ENCODE measurements around the gene PCGF5. TPM values are rescaled to one million over a fixed set of nuclear protein-coding genes. Genes with fewer than 3 reads are reported as not detected.
"Not testable (repeated sequence)": the region's sequence is repeated elsewhere in the genome, so short reads cannot be mapped to it uniquely, and the experiment has no call there.

Gene PCGF5
- total and polyA plus RNA-seq, 4 donors: 17.1 to 48.7 (median 24.9) TPM

DNA sequence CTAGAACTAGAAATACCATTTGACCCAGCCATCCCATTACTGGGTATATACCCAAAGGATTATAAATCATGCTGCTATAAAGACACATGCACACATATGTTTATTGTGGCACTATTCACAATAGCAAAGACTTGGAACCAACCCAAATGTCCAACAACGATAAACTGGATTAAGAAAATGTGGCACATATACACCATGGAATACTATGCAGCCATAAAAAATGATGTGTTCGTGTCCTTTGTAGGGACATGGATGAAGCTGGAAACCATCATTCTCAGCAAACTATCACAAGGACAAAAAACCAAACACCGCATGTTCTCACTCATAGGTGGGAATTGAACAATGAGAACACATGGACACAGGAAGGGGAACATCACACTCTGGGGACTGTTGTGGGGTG is 40.0 kb downstream of the PCGF5 start:
- not testable (repeated sequence) for H3K9me3 ChIP-seq (ENCODE audit: control insufficient read depth, insufficient read depth, low read length); H3K4me1 ChIP-seq (ENCODE audit: control insufficient read depth, insufficient read depth, low read length); H3K4me3 ChIP-seq (ENCODE audit: low read depth, low read length); H3K27me3 ChIP-seq (ENCODE audit: control insufficient read depth, insufficient read depth, low read length); H3K27ac ChIP-seq (ENCODE audit: low read depth, low read length); DNase-seq (ENCODE audit: low read depth in 4 of 6, low spot score in 6 of 6); H3K36me3 ChIP-seq (ENCODE audit: control insufficient read depth, insufficient read depth, low read length)
- WGBS (ENCODE audit: insufficient coverage): no CpG with 5 or more reads among the region's 3 CpGs

DNA sequence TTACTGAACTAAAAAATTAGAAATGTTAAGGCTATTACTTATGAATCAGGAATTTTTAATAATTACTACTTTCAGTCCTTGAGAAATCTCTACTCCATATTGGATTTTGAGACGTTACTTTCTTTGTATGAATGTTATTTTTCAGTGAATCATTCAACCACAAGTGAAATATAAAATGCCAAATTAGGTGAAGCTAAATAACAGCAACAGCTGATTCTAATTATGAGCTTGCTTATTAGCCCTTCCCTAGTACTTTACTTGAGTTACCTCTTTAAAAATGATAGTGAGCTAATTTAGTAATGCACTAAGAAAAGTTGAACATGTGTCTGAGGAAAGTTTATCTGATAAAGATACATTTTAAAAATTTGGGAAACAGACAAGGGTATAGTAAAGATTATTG is 51.4 kb downstream of the PCGF5 start:
- WGBS (ENCODE audit: insufficient coverage): no CpG with 5 or more reads among the region's 1 CpG
- no peak overlapping the region for H3K4me3 ChIP-seq (ENCODE audit: low read depth, low read length)
- H3K27ac ChIP-seq (ENCODE audit: low read depth, low read length): no peak overlapping the region
- H3K36me3 ChIP-seq (ENCODE audit: control insufficient read depth, insufficient read depth, low read length): no peaks in the 10 kb centered on the region
- no peaks in the 10 kb centered on the region for H3K9me3 ChIP-seq (ENCODE audit: control insufficient read depth, insufficient read depth, low read length)
- DNase-seq (ENCODE audit: low read depth in 4 of 6, low spot score in 6 of 6): no peak
- H3K4me1 ChIP-seq (ENCODE audit: control insufficient read depth, insufficient read depth, low read length): no peaks in the 10 kb centered on the region
- no peaks in the 10 kb centered on the region for H3K27me3 ChIP-seq (ENCODE audit: control insufficient read depth, insufficient read depth, low read length)

DNA sequence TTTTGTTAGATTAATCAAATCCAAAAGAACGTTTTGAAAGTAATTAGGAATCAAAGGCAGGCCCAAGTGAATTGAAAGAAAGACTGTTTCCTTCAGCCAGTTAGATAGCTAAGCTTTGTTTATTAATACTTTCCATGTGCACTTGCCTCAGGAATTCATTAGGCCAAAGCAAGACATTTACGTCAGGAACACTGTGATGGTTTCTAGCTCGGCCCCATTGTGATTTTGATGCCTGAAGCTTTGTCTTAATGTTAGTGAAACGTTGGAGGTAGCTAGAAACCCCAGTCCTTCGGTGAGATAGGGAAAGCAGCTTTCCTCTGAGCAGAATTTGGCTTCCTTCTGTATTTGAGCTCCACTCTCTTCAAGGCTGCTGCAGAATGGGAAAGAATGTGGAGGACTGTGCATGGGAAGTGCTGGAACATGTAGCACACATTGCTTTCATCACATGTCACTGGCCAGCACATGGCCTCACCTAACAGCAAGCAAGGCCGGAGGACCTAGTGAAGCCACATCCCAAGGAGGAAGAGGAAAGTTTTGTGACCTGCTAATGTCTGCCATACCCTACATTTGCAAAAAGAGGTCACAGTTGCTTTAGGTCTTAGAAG is 64.1 kb downstream of the PCGF5 start:
- H3K9me3 ChIP-seq (ENCODE audit: control insufficient read depth, insufficient read depth, low read length): no peaks in the 10 kb centered on the region
- H3K27me3 ChIP-seq (ENCODE audit: control insufficient read depth, insufficient read depth, low read length): no peaks in the 10 kb centered on the region
- WGBS (ENCODE audit: insufficient coverage): 54% methylated on average over 3 of the region's 6 CpGs
- no peak overlapping the region for H3K4me3 ChIP-seq (ENCODE audit: low read depth, low read length)
- no peak overlapping the region for H3K27ac ChIP-seq (ENCODE audit: low read depth, low read length)
- no peaks in the 10 kb centered on the region for H3K4me1 ChIP-seq (ENCODE audit: control insufficient read depth, insufficient read depth, low read length)
- DNase-seq (ENCODE audit: low read depth in 4 of 6, low spot score in 6 of 6): peak in 1 of 6 donors; percentile 4
- H3K36me3 ChIP-seq (ENCODE audit: control insufficient read depth, insufficient read depth, low read length): no peaks in the 10 kb centered on the region

DNA sequence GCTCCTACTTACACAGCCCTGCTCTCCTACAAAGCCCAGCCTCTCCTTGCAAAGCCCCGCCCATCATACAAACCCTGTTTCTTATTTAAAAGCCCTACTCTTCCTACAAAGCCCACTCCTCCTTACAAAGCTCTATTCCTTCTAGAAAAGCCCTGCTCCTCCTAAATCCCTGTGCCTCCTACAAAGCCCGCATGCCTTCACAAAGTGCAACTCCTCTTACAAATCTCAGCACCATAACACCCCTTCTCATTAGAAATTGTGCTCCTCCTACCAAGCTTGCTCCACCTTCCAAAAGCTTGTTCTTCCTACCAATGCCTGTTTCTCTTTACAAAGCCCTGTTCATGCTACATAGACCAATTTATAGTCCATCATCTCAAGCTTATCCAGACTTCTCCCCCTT is 66.1 kb downstream of the PCGF5 start:
- no peak for DNase-seq (ENCODE audit: low read depth in 4 of 6, low spot score in 6 of 6)
- WGBS (ENCODE audit: insufficient coverage): 89% methylated on average over 2 of the region's 2 CpGs
- no peaks in the 10 kb centered on the region for H3K9me3 ChIP-seq (ENCODE audit: control insufficient read depth, insufficient read depth, low read length)
- H3K4me1 ChIP-seq (ENCODE audit: control insufficient read depth, insufficient read depth, low read length): no peaks in the 10 kb centered on the region
- no peak overlapping the region for H3K4me3 ChIP-seq (ENCODE audit: low read depth, low read length)
- no peaks in the 10 kb centered on the region for H3K36me3 ChIP-seq (ENCODE audit: control insufficient read depth, insufficient read depth, low read length)
- no peaks in the 10 kb centered on the region for H3K27me3 ChIP-seq (ENCODE audit: control insufficient read depth, insufficient read depth, low read length)
- H3K27ac ChIP-seq (ENCODE audit: low read depth, low read length): no peak overlapping the region

DNA sequence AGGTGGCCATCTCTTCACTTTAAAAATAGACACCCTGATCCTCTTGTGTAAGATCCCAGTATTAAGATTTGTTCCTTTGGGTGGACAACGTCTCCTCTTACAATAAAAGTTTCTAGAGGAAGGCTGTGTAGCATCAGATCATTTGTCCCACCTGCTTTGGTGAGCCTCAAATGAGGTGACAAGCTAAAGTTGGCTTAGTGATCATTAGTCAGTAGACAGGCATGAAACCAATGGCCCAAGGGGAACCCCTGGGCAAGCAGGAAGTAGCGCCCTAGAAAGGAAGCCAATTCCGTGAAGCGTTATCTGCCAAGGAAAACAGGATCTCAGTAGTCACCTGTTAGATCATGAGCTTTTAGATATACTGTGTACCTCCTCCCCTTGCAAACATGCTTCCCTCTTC is 66.8 kb downstream of the PCGF5 start:
- Histone ChIP-seq H3K27ac (ENCODE audit: low read depth, low read length) (no peak overlapping the region), H3K27me3 (ENCODE audit: control insufficient read depth, insufficient read depth, low read length) (no peaks in the 10 kb centered on the region), H3K9me3 (ENCODE audit: control insufficient read depth, insufficient read depth, low read length) (no peaks in the 10 kb centered on the region), H3K4me1 (ENCODE audit: control insufficient read depth, insufficient read depth, low read length) (no peaks in the 10 kb centered on the region), H3K36me3 (ENCODE audit: control insufficient read depth, insufficient read depth, low read length) (no peaks in the 10 kb centered on the region), H3K4me3 (ENCODE audit: low read depth, low read length) (no peak overlapping the region)
- DNase-seq (ENCODE audit: low read depth in 4 of 6, low spot score in 6 of 6): no peak
- WGBS (ENCODE audit: insufficient coverage): 84% methylated on average over 3 of the region's 4 CpGs

DNA sequence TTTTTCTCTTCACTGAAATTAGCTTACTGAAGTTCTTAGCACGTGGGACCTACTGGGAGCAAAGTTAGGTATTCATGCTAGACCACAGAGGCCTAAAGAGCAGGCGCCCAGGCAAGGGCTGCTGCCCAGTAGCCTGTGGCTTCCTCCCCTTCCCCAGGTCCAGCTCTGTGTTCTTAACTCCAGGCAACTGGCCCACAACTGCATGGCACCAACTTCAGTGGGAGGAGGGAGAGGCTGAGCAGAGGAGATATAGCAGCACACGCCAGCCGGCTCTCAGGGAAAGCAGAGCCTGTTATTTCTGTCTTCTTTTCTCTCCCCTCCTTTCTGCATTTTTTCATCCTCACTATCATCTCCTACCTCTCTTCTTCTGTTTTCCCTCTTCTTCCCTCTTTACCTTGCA is 67.4 kb downstream of the PCGF5 start:
- H3K27me3 ChIP-seq (ENCODE audit: control insufficient read depth, insufficient read depth, low read length): no peaks in the 10 kb centered on the region
- DNase-seq (ENCODE audit: low read depth in 4 of 6, low spot score in 6 of 6): no peak
- 81% methylated on average over 2 of the region's 4 CpGs for WGBS (ENCODE audit: insufficient coverage)
- H3K36me3 ChIP-seq (ENCODE audit: control insufficient read depth, insufficient read depth, low read length): no peaks in the 10 kb centered on the region
- no peaks in the 10 kb centered on the region for H3K9me3 ChIP-seq (ENCODE audit: control insufficient read depth, insufficient read depth, low read length)
- H3K4me1 ChIP-seq (ENCODE audit: control insufficient read depth, insufficient read depth, low read length): no peaks in the 10 kb centered on the region
- H3K4me3 ChIP-seq (ENCODE audit: low read depth, low read length): no peak overlapping the region
- no peak overlapping the region for H3K27ac ChIP-seq (ENCODE audit: low read depth, low read length)

DNA sequence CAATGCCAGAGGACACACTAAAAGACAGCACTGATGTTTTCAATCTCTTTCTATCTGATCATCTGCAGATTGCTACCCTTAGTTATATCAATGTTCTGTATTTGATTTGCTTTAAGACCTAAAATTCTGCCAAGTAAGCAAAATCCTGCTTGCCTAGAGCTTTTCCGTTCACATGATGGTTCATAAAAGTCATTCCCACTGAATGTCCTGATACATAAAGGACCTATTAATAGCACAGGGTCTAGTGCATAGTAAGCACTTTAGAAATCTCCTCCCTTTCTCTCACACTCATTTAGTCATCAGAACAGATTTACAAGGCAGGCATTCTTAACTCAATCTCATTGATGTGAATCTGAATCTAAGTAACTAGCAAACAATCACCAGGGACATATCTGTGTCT is 68.8 kb downstream of the PCGF5 start:
- H3K9me3 ChIP-seq (ENCODE audit: control insufficient read depth, insufficient read depth, low read length): no peaks in the 10 kb centered on the region
- DNase-seq (ENCODE audit: low read depth in 4 of 6, low spot score in 6 of 6): peak in 1 of 6 donors; percentile 38
- no peaks in the 10 kb centered on the region for H3K36me3 ChIP-seq (ENCODE audit: control insufficient read depth, insufficient read depth, low read length)
- H3K27me3 ChIP-seq (ENCODE audit: control insufficient read depth, insufficient read depth, low read length): no peaks in the 10 kb centered on the region
- H3K27ac ChIP-seq (ENCODE audit: low read depth, low read length): no peak overlapping the region
- WGBS (ENCODE audit: insufficient coverage): 57% methylated on average over 1 of the region's 1 CpG
- H3K4me3 ChIP-seq (ENCODE audit: low read depth, low read length): no peak overlapping the region
- no peaks in the 10 kb centered on the region for H3K4me1 ChIP-seq (ENCODE audit: control insufficient read depth, insufficient read depth, low read length)

DNA sequence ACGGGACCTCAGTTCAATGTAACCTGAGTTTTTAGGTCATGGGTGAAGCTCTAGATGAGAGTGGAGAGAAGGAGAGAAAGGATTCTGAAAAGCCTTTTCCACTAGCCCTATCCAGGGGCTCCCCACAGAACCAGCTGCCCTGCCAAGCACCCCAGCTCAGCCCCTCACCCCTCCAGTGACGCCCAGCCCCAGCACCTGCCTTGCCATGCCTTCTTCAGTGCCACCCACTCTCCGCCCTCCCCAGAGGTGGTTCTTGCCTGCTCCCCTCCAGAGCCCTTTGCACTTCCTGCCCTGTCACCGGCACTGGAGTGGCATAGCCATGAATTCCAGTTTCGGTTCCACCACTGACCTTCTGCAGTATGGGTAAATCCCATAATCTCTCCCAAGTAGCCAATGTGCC is 70.1 kb downstream of the PCGF5 start:
- H3K4me1 ChIP-seq (ENCODE audit: control insufficient read depth, insufficient read depth, low read length): no peaks in the 10 kb centered on the region
- no peaks in the 10 kb centered on the region for H3K9me3 ChIP-seq (ENCODE audit: control insufficient read depth, insufficient read depth, low read length)
- H3K4me3 ChIP-seq (ENCODE audit: low read depth, low read length): no peak overlapping the region
- no peak overlapping the region for H3K27ac ChIP-seq (ENCODE audit: low read depth, low read length)
- 93% methylated on average over 5 of the region's 5 CpGs for WGBS (ENCODE audit: insufficient coverage)
- no peaks in the 10 kb centered on the region for H3K27me3 ChIP-seq (ENCODE audit: control insufficient read depth, insufficient read depth, low read length)
- no peaks in the 10 kb centered on the region for H3K36me3 ChIP-seq (ENCODE audit: control insufficient read depth, insufficient read depth, low read length)
- no peak for DNase-seq (ENCODE audit: low read depth in 4 of 6, low spot score in 6 of 6)

DNA sequence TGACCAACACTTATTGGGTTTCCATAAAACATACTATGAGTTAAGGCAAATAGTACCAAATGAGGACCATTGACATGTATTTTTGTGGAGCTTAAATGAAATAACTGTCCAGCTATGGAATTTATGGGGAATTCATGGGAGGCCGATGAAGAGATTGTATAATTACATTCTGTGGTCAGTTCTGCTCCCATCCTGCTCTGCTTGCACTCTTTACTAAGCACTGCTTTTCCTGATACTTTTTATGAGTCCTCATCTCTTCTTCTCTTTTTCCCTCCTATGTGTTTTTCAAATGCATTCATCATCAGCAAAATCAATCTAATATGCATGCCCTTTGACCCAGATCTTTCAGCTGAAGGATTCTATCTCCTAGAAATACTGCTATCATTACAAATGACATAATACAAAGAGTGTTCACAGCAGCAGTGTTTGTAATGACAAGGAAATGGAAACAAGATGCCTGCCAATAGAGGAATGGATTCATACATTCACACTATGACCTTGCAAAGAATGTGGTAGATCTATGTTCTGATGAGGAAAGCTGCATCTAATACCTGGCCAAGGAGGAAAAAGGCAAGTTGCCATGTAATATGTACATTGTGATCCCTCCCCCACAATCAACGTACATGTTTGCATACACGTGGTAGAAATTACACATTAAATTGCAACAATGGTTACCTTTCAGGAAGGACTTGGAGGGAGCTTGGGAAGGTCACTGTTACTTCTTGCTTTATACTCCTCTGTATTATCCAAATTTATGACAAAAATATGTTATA is 73.9 kb downstream of the PCGF5 start:
- Histone ChIP-seq H3K27ac (ENCODE audit: low read depth, low read length) (no peak overlapping the region), H3K4me3 (ENCODE audit: low read depth, low read length) (no peak overlapping the region), H3K4me1 (ENCODE audit: control insufficient read depth, insufficient read depth, low read length) (peaks cover 15% of the 10 kb centered on the region), H3K27me3 (ENCODE audit: control insufficient read depth, insufficient read depth, low read length) (no peaks in the 10 kb centered on the region), H3K9me3 (ENCODE audit: control insufficient read depth, insufficient read depth, low read length) (no peaks in the 10 kb centered on the region), H3K36me3 (ENCODE audit: control insufficient read depth, insufficient read depth, low read length) (no peaks in the 10 kb centered on the region)
- DNase-seq (ENCODE audit: low read depth in 4 of 6, low spot score in 6 of 6): no peak
- 83% methylated on average over 1 of the region's 3 CpGs for WGBS (ENCODE audit: insufficient coverage)

DNA sequence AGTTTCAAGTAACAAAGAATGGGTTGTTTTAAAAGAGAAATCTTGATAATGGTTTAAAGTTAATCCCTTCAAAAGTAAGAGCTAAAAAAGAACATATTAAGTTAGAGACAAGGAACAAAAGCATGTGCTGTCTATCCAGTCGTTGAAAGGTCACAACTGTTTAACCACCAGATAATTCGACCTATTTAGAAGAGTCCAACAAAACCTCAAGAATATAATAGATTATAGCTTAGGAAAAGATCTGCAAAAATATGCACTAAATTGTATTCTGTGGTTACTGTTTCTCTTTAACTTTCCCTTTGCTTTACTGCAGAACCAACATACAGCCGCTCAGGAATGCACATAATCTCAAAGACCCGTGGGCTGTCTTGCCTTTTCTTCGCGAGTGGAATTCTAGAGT is 74.9 kb downstream of the PCGF5 start:
- no peaks in the 10 kb centered on the region for H3K36me3 ChIP-seq (ENCODE audit: control insufficient read depth, insufficient read depth, low read length)
- H3K9me3 ChIP-seq (ENCODE audit: control insufficient read depth, insufficient read depth, low read length): no peaks in the 10 kb centered on the region
- H3K27ac ChIP-seq (ENCODE audit: low read depth, low read length): no peak overlapping the region
- 100% methylated on average over 2 of the region's 6 CpGs for WGBS (ENCODE audit: insufficient coverage)
- peaks cover 15% of the 10 kb centered on the region for H3K4me1 ChIP-seq (ENCODE audit: control insufficient read depth, insufficient read depth, low read length)
- no peaks in the 10 kb centered on the region for H3K27me3 ChIP-seq (ENCODE audit: control insufficient read depth, insufficient read depth, low read length)
- H3K4me3 ChIP-seq (ENCODE audit: low read depth, low read length): no peak overlapping the region
- DNase-seq (ENCODE audit: low read depth in 4 of 6, low spot score in 6 of 6): no peak
